HUES6 (cell line): Measurements from ENCODE around the gene WRAP73.

Experiments used
- H3K27ac ChIP-seq: 2 replicates; pipeline ENCODE4 v1.7.0; 2013; ENCODE audit warnings: low read depth, mild to moderate bottlenecking, low read length, inconsistent platforms
- H3K27me3 ChIP-seq: 2 replicates; pipeline ENCODE4 v1.6.1; 2013; ENCODE audit warnings: low read length; ENCODE audit not compliant: control insufficient read depth, insufficient read depth
- H3K36me3 ChIP-seq: 2 replicates; pipeline ENCODE4 v1.6.1; 2013; ENCODE audit warnings: low read length; ENCODE audit not compliant: control insufficient read depth, insufficient read depth
- H3K4me1 ChIP-seq: 2 replicates; pipeline ENCODE4 v1.6.1; 2013; ENCODE audit warnings: low read length; ENCODE audit not compliant: control insufficient read depth, insufficient read depth
- H3K4me3 ChIP-seq: 2 replicates; pipeline ENCODE4 v1.5.1; 2013; ENCODE audit warnings: low read depth, low read length
- H3K9ac ChIP-seq: one replicate; pipeline ENCODE4 v1.6.1; 2013; ENCODE audit warnings: mild to moderate bottlenecking, low read length
- H3K9me3 ChIP-seq: 2 replicates; pipeline ENCODE4 v1.6.1; 2013; ENCODE audit warnings: low read depth, low read length; ENCODE audit not compliant: control insufficient read depth, insufficient read depth

The WRAP73 gene, protein sequence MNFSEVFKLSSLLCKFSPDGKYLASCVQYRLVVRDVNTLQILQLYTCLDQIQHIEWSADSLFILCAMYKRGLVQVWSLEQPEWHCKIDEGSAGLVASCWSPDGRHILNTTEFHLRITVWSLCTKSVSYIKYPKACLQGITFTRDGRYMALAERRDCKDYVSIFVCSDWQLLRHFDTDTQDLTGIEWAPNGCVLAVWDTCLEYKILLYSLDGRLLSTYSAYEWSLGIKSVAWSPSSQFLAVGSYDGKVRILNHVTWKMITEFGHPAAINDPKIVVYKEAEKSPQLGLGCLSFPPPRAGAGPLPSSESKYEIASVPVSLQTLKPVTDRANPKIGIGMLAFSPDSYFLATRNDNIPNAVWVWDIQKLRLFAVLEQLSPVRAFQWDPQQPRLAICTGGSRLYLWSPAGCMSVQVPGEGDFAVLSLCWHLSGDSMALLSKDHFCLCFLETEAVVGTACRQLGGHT

DNA sequence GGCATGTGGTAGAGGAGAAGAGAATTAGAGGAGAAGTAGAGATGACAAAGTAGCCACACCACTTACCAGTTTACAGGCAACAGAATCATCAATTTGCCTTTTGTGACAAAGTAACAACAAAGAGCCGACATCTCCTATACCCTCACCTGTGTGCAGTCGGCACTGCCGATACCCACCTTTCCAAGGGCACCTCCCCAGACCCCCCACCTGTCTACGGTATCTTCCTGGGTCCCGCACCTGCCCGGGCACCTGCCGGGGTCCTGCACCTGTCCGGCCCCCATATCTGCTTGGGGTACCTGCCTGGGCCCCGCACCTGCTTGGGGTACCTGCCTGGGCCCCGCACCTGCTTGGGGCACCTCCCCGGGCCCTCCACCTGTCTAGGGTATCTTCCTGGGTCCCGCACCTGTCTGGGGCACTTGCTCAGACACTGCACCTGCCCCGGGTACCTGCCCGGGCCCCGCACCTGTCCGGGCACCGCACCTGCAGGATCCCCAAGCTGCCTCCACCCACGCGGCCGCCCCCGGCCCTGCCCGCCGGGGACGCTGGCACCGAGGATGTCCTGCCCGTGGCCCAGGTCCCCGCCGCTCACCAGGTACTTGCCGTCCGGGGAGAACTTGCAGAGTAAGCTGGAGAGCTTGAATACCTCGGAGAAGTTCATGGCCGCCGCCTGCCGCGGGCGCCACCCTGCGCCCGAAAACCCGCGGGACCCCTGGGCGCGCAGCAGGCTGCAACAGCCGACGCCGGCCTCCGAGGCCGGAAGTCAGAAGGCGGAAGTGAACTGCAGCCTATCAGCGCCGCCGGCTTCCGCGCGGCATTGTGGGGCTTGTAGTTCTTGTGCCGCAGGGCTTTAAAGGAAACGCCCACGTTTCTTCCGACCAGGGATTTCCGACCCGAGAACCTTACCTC, at the start of gene WRAP73:
TSS of gene WRAP73 (minus strand) at position 762 of the 906 bp plus-strand sequence. CDS start at position 658, 104 bp downstream.
- H3K27me3 ChIP-seq, result peaks cover 46% of the 10 kb centered on the region
- H3K4me1 ChIP-seq, result peaks cover 11% of the 10 kb centered on the region
- H3K27ac ChIP-seq, result no peak within 1 kb of the TSS

DNA sequence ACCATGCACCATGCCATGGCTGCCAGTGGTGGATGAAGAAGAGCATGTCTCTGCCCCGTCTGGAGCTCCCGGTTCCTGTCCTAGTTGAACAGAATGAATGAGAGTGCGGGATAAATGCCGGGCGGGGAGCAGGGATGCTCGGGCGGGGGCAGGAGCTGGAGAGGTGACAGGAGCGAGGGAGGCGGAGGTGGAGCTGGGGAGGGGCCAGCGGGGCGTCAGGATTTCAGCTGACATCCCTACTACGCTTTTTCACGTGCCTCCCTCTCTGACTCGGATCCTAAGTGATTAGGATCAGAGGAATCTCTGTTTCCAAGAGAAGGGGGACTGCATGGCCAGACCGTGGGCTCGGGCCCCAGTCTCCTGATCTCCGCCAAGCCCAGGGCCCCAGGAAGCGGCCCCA, 49.7 kb upstream of the WRAP73 start:
- Histone ChIP-seq H3K27me3 (peaks cover 35% of the 10 kb centered on the region; the same call in 1 of the 2 replicates), H3K4me3 (no peak overlapping the region), H3K27ac (no peak overlapping the region), H3K36me3 (no peaks in the 10 kb centered on the region), H3K4me1 (peaks cover 3% of the 10 kb centered on the region; the same call in 1 of the 2 replicates), H3K9ac (no peak overlapping the region), H3K9me3 (no peaks in the 10 kb centered on the region)

More for the DNA sequence above, at the start of gene WRAP73:
- H3K9me3 ChIP-seq, result no peaks in the 10 kb centered on the region
- peak within 1 kb of the TSS; percentile 98 for H3K4me3 ChIP-seq
- peak within 1 kb of the TSS; percentile 46 for H3K9ac ChIP-seq
- H3K36me3 ChIP-seq, result peaks cover 20% of the 10 kb centered on the region

DNA sequence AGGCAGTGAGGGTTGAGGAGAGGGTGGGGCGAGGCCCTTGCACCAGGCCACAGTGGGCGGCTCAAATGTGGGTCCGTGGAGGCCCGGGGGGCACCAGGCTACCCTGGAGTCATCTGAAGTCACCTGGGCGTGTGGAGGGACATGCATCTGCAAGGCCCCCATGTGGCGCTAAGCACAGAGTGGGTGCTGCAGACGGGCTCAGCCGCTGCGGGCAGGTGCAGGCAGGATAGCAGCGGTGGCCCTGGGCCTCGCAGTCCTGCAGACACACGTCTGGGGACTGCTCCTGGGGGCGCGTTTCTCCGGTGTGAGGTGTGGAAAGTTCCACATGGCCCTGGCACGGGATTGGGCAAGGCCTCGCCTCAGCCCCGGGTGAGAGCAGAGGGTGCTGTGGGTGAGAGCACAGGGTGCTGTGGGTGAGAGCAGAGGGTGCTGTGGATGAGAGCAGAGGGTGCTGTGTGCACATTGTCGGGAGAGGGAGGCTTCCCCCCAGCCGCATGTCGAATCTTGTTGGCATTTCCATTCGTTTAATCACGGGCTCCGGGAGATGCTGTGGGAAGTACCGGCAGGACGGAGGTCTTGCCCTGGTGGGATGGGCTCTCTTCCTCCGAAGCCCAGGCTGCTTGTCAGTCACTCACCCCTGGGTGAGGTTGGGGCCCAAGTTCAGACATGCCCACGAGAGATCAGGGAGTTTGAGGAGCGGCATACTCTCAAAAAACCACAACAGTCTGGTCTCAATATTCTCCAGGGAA, 48.9 kb upstream of the WRAP73 start:
- Histone ChIP-seq H3K9me3 (no peaks in the 10 kb centered on the region), H3K4me1 (peaks cover 3% of the 10 kb centered on the region; the same call in 1 of the 2 replicates), H3K27me3 (peaks cover 35% of the 10 kb centered on the region; the same call in 1 of the 2 replicates), H3K9ac (no peak overlapping the region), H3K27ac (no peak overlapping the region), H3K36me3 (no peaks in the 10 kb centered on the region), H3K4me3 (no peak overlapping the region)

DNA sequence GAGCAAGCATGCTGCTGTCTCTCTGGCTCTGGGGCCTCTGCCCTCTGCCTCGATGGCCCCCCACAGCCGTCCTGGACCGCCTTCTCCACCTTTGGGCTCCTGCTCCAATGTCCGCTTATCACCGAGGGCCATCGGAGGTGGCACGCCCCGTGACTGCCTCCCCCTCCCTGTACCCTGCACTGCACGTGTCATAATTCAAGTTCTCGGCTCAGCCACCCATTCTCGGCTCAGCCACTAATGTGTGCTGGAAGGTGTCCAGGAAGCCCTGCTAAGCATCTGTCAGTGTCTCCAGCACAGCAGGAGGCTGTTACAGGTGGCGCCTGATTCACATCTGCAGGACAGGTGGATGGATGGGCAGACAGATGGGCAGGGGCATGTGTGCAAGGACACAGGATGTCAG, 47.9 kb upstream of the WRAP73 start:
- Histone ChIP-seq H3K4me1 (peaks cover 3% of the 10 kb centered on the region; the same call in 1 of the 2 replicates), H3K36me3 (no peaks in the 10 kb centered on the region), H3K27ac (no peak overlapping the region), H3K27me3 (peaks cover 38% of the 10 kb centered on the region; the same call in 1 of the 2 replicates), H3K9ac (no peak overlapping the region), H3K4me3 (no peak overlapping the region), H3K9me3 (no peaks in the 10 kb centered on the region)

DNA sequence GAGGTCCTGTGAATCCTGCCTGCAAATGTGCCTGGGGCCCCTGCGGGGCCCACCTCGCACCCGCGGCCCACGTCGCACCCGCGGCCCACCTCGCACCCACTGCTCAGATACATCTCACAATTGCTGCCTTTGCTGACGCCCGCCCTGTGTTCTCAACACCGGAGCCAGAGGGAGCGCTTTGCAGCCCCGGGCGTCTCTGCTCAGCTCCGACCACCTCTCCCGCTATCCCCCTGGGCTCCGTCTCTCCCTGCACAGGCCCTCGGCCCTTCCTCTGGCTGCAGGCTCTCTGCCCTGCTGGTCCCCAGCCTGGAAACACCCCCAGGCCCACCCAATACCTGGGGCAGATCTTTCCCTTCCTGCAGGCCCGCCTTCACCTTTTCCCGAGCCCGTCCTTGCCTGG, 47.2 kb upstream of the WRAP73 start:
- peaks cover 39% of the 10 kb centered on the region; the same call in 1 of the 2 replicates for H3K27me3 ChIP-seq
- no peak overlapping the region for H3K27ac ChIP-seq
- H3K4me1 ChIP-seq, result peaks cover 3% of the 10 kb centered on the region; the same call in 1 of the 2 replicates
- no peaks in the 10 kb centered on the region for H3K9me3 ChIP-seq
- H3K4me3 ChIP-seq, result no peak overlapping the region
- H3K36me3 ChIP-seq, result no peaks in the 10 kb centered on the region
- H3K9ac ChIP-seq, result no peak overlapping the region

DNA sequence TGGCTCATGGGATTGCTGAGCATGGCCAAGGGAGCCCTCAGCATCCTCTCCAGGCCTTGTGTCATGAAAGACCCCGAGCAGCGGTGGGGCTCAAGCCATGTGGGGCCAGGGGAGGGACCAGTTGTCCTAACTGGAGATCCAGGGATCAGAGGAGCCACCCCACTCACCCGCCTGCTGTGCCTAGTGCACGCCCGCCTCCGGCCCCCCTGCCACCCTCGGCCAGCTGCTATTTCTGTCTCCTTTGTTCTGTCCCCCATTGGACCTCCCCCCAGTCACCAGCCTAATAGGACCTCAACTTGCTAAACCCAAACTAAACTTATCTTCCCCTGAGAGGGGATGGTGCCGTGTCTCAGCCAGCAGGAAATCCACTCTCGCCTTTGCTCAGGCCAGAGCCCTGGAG, 46.8 kb upstream of the WRAP73 start:
- Histone ChIP-seq H3K27me3 (peaks cover 39% of the 10 kb centered on the region; the same call in 1 of the 2 replicates), H3K4me3 (no peak overlapping the region), H3K9me3 (no peaks in the 10 kb centered on the region), H3K36me3 (no peaks in the 10 kb centered on the region), H3K4me1 (peaks cover 3% of the 10 kb centered on the region; the same call in 1 of the 2 replicates), H3K27ac (no peak overlapping the region), H3K9ac (no peak overlapping the region)

DNA sequence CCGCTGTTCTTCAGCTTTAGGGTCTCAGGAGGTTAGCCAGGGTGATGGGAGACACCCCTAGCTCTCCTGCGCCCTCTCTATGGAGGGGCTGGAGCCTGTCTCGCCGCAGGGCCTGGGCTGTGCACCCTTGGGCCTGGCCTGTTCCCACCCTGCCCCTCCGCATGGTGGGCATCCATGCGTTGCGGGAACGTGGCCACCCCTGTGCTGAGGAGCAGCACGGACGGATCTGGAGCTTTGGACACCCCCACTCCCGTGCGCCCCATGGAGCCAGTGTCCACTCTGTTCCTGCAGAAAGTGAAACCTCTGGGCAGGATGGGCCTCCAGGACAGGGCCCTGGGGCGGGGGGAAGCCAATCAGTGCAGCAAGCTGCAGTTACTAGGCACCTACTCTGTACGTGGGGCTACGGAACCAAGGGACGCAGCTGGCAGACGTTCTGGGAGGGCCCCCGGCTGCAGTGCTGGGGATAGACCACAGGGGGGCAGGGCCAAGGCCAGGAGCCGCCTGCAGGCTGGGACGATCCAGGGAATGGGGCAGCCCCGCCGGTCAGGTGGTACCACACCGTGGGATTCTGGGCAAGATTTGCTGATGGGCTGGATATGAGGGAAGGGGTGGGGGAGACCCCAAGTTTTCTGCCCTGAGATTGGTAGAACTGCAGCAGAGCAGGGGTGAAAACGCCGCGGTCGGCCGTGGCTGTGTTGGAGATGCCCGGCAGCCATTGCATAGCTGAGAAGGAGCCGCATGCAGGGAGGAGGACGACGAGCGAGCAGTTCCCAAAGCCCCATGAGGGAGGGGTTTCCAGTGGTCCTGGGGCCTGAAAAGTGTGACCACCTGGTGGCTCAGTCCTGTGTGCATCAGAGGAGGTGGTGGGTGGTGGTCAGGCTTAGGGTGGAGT, 45.7 kb upstream of the WRAP73 start:
- Histone ChIP-seq H3K27ac (no peak overlapping the region), H3K9ac (no peak overlapping the region), H3K4me3 (no peak overlapping the region), H3K9me3 (no peaks in the 10 kb centered on the region), H3K4me1 (peaks cover 3% of the 10 kb centered on the region; the same call in 1 of the 2 replicates), H3K27me3 (peaks cover 34% of the 10 kb centered on the region; the same call in 1 of the 2 replicates), H3K36me3 (no peaks in the 10 kb centered on the region)

DNA sequence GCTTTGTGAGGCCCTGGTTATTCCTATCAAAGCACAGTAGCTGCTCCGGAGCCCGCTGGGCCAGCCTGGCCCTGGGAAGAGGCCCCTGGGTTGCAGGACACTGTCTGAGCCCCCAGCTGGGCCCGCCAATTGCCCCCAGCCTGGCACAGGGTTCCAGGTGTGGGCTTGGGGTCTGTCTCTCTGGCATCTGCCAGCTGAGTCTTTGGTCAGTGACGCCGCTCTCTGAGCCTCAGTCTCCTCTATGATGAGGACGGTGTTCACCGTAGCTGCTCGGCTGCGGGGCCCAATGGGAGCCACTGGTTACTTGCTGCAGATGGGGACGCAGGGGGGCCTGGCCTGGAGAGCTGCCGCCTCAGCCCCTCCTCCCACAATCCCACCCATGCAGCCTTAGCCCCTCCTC, 43.4 kb upstream of the WRAP73 start:
- Histone ChIP-seq H3K36me3 (no peaks in the 10 kb centered on the region), H3K9me3 (no peaks in the 10 kb centered on the region), H3K4me1 (peaks cover 14% of the 10 kb centered on the region), H3K27me3 (peaks cover 22% of the 10 kb centered on the region; the same call in 1 of the 2 replicates), H3K27ac (no peak overlapping the region), H3K9ac (no peak overlapping the region), H3K4me3 (no peak overlapping the region)

DNA sequence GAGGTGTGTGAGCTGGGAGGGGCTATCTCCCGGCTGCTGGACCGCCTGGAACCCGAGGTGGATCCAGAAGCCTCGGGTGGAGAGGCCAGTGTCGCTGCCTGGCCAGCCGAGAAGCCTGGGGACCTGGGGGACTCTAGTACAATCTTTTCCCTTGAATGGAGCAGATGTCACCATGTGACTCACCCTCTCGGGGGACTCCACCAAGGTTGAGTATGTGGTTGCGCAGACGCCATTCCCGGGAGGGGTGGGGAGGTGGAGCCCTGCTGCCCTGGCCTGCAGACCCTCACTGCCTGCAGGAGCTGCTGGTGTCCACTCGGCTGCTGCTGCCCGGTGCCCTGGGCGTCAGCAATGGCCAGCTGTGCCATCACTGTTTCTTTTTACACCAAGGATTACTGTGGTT, 42.7 kb upstream of the WRAP73 start:
- Histone ChIP-seq H3K4me3 (no peak overlapping the region), H3K9ac (no peak overlapping the region), H3K36me3 (no peaks in the 10 kb centered on the region), H3K27me3 (peaks cover 22% of the 10 kb centered on the region; the same call in 1 of the 2 replicates), H3K4me1 (peaks cover 21% of the 10 kb centered on the region), H3K27ac (no peak overlapping the region), H3K9me3 (no peaks in the 10 kb centered on the region)
